ENCODE results near the gene CAMTA1.

- TF ChIP-seq CTCF (IDR thresholded peaks at IDR 0.05), result no peak
- no peak for TF ChIP-seq POLR2AphosphoS5 (IDR thresholded peaks at IDR 0.05)
- TF ChIP-seq EP300 (IDR thresholded peaks at IDR 0.05), result no peak
Observed at GRCh38 chr1:7281821-7282220, 496.6 kb downstream of the CAMTA1 start.
